Sigmoid colon (tissue), 7 donors: ENCODE results near the gene WDR91. TPM values are rescaled to one million over a fixed set of nuclear protein-coding genes. Genes with fewer than 3 reads are reported as not detected.

Source experiments
- DNase-seq: peaks from one replicate; pipeline ENCODE4 v3.0.0-alpha.2; 2019
- H3K27ac ChIP-seq, 4 donors: fragments of 200-600 bp; sonication (generic); one replicate each; pipeline ENCODE4 v1.5.1; 2016 to 2019; ENCODE audit warnings: mild to moderate bottlenecking in 1 of 4
- H3K27me3 ChIP-seq, 3 donors: fragments of 200-600 bp; sonication (generic); one replicate each; pipeline ENCODE4 v1.5.1; 2019; ENCODE audit warnings: mild to moderate bottlenecking in 1 of 3
- H3K36me3 ChIP-seq, 4 donors: fragments of 200-600 bp; sonication (generic); one replicate each; pipeline ENCODE4 v1.5.1; 2016 to 2019
- H3K4me1 ChIP-seq, 4 donors: fragments of 200-600 bp; sonication (generic); one replicate each; pipeline ENCODE4 v1.5.1; 2017 to 2019
- H3K4me3 ChIP-seq, 4 donors: fragments of 200-600 bp; sonication (generic); one replicate each; pipeline ENCODE4 v1.5.1; 2017 to 2019; ENCODE audit warnings: mild to moderate bottlenecking in 2 of 4, moderate library complexity in 1 of 4
- H3K9me3 ChIP-seq, 4 donors: fragments of 200-600 bp in 3 of 4; sonication (generic) in 3 of 4; one replicate each; pipeline versions ENCODE4 v1.5.1 to v1.6.1; 2013 to 2019
- CTCF ChIP-seq, 4 experiments: fragments of 450-650 bp in 3 of 4; fragments of 200-600 bp in 1 of 4; IDR thresholded peaks; one replicate each; pipeline ENCODE4 v1.5.1; 2016 to 2019; ENCODE audit warnings: antibody characterized with exemption in 4 of 4, mild to moderate bottlenecking in 3 of 4, moderate library complexity in 2 of 4
- EP300 ChIP-seq, 4 donors: sonication (generic); formaldehyde crosslinking; IDR thresholded peaks; one replicate each; pipeline ENCODE4 v1.6.1; 2017; ENCODE audit warnings: antibody characterized with exemption in 4 of 4
- POLR2A ChIP-seq, 2 donors: fragments of 450-650 bp; IDR thresholded peaks; one replicate each; pipeline ENCODE4 v1.6.1; 2016; ENCODE audit warnings: antibody characterized with exemption in 2 of 2, mild to moderate bottlenecking in 2 of 2, moderate library complexity in 2 of 2
- POLR2AphosphoS5 ChIP-seq, 4 donors: sonication (generic); formaldehyde crosslinking; IDR thresholded peaks; one replicate each; pipeline ENCODE4 v1.6.1; 2017; ENCODE audit warnings: antibody characterized with exemption in 4 of 4
- WGBS, 2 donors: extraction: QIAGEN DNeasy Blood & Tissue Kit; methylation state at CpG; one replicate each; pipeline ENCODE4 v1.1.7; 2013; 5-methylcytosine and 5-hydroxymethylcytosine counted together
- intact Hi-C: fragments of 100-400 bp; cut with DNase I; formaldehyde crosslinking; loops from one replicate; pipeline ENCODE4 v1.15.1; 2023
- polyA plus RNA-seq, 3 donors: library from polyadenylated mRNA; stranded (reverse); fragments of 200-250 nt; gene quantifications; one replicate each; pipeline ENCODE4 v1.2.3, GENCODE V29; 2013
- total RNA-seq, 4 donors: library from RNA; depleted of rRNA; stranded (reverse); fragments of >200 nt; gene quantifications; one replicate each; pipeline ENCODE4 v1.1.0, GENCODE V29; 2016
- donor health status: healthy with polysubstance abuse.
- donor health status: Bipolar disorder and iron deficiency.
- donor health status: healthy.

The WDR91 gene
- total and polyA plus RNA-seq, 7 donors, result 2.1 to 14.1 (median 11.0) TPM

- Histone ChIP-seq H3K27ac (no peak overlapping the region), H3K36me3 (no peaks in the 10 kb centered on the region), H3K27me3 (no peaks in the 10 kb centered on the region), H3K4me3 (no peak overlapping the region), H3K4me1 (no peaks in the 10 kb centered on the region), H3K9me3 (no peaks in the 10 kb centered on the region)
- no peak for TF ChIP-seq POLR2A (IDR thresholded peaks at IDR 0.05)
- TF ChIP-seq CTCF (IDR thresholded peaks at IDR 0.05), result no peak
- no peak for TF ChIP-seq POLR2AphosphoS5 (IDR thresholded peaks at IDR 0.05)
- TF ChIP-seq EP300 (IDR thresholded peaks at IDR 0.05), result no peak
- intact Hi-C loops, result no loop called here
- no peak for DNase-seq
- 97% methylated on average over 43 of the region's 43 CpGs for WGBS, 2 donors
Measured at GRCh38 chr7:135246191-135246825, 35.0 kb upstream of the WDR91 start.

GRCh38 chr7:135245226-135246190 is 34.2 kb upstream of the WDR91 start:
- WGBS, 2 donors, result 87 to 92% methylated on average over 9 of the region's 9 CpGs
- DNase-seq, result peak; percentile 20
- TF ChIP-seq POLR2A (IDR thresholded peaks at IDR 0.05), result no peak
- TF ChIP-seq EP300 (IDR thresholded peaks at IDR 0.05), result no peak
- TF ChIP-seq POLR2AphosphoS5 (IDR thresholded peaks at IDR 0.05), result no peak
- no peak for TF ChIP-seq CTCF (IDR thresholded peaks at IDR 0.05)
- no peaks in the 10 kb centered on the region for H3K9me3 ChIP-seq
- H3K27ac ChIP-seq, result no peak overlapping the region
- intact Hi-C loops, result no loop called here
- H3K4me3 ChIP-seq, result no peak overlapping the region
- no peaks in the 10 kb centered on the region for H3K27me3 ChIP-seq
- H3K4me1 ChIP-seq, result no peaks in the 10 kb centered on the region
- H3K36me3 ChIP-seq, result no peaks in the 10 kb centered on the region

GRCh38 chr7:135242096-135242684 is 30.9 kb upstream of the WDR91 start:
- DNase-seq, result no peak
- TF ChIP-seq EP300 (IDR thresholded peaks at IDR 0.05) (no peak), POLR2A (IDR thresholded peaks at IDR 0.05) (no peak), CTCF (IDR thresholded peaks at IDR 0.05) (no peak), POLR2AphosphoS5 (IDR thresholded peaks at IDR 0.05) (no peak)
- Histone ChIP-seq H3K27ac (no peak overlapping the region), H3K4me3 (no peak overlapping the region), H3K36me3 (no peaks in the 10 kb centered on the region), H3K4me1 (no peaks in the 10 kb centered on the region), H3K27me3 (no peaks in the 10 kb centered on the region), H3K9me3 (no peaks in the 10 kb centered on the region)
- intact Hi-C loops, result no loop called here
- WGBS, 2 donors, result 80% methylated on average over 5 of the region's 5 CpGs

- Histone ChIP-seq H3K27ac (no peak overlapping the region), H3K27me3 (no peaks in the 10 kb centered on the region), H3K4me3 (no peak overlapping the region), H3K9me3 (no peaks in the 10 kb centered on the region), H3K4me1 (no peaks in the 10 kb centered on the region), H3K36me3 (no peaks in the 10 kb centered on the region)
- 84 to 86% methylated on average over 9 of the region's 9 CpGs for WGBS, 2 donors
- intact Hi-C loops, result no loop called here
- TF ChIP-seq CTCF (IDR thresholded peaks at IDR 0.05) (no peak), POLR2A (IDR thresholded peaks at IDR 0.05) (no peak), EP300 (IDR thresholded peaks at IDR 0.05) (no peak), POLR2AphosphoS5 (IDR thresholded peaks at IDR 0.05) (no peak)
- no peak for DNase-seq
Measured at GRCh38 chr7:135240441-135240840, 29.1 kb upstream of the WDR91 start.
